ENCODE results near the gene TOMT. TPM values are rescaled to one million over a fixed set of nuclear protein-coding genes. Genes with fewer than 3 reads are reported as not detected.

TOMT gene
- total RNA-seq, 1 experiment from 2014 or later, result not detected

GRCh38 chr11:72083414-72083813 lies 22.3 kb upstream of the TOMT start:
- in situ Hi-C loops (cut with HindIII; ENCODE audit: low pct_unique_long_range_greater_than_20kb, low sequenced_read_pairs), result no loop called here
- no peak for DNase-seq (ENCODE audit: low read depth, low spot score)

- in situ Hi-C loops (cut with HindIII; ENCODE audit: low pct_unique_long_range_greater_than_20kb, low sequenced_read_pairs), result no loop called here
- no peak for DNase-seq (ENCODE audit: low read depth, low spot score)
Measured at GRCh38 chr11:72084076-72084475, 21.6 kb upstream of the TOMT start.

- in situ Hi-C loops (cut with HindIII; ENCODE audit: low pct_unique_long_range_greater_than_20kb, low sequenced_read_pairs), result no loop called here
- DNase-seq (ENCODE audit: low read depth, low spot score), result no peak
Measured at GRCh38 chr11:72084965-72085364, 20.8 kb upstream of the TOMT start.

GRCh38 chr11:72085621-72086351 lies 19.9 kb upstream of the TOMT start:
- in situ Hi-C loops (cut with HindIII; ENCODE audit: low pct_unique_long_range_greater_than_20kb, low sequenced_read_pairs), result no loop called here
- peak; percentile 90 for DNase-seq (ENCODE audit: low read depth, low spot score)

GRCh38 chr11:72088076-72088808 lies 17.5 kb upstream of the TOMT start:
- in situ Hi-C loops (cut with HindIII; ENCODE audit: low pct_unique_long_range_greater_than_20kb, low sequenced_read_pairs), result no loop called here
- DNase-seq (ENCODE audit: low read depth, low spot score), result no peak

- in situ Hi-C loops (cut with HindIII; ENCODE audit: low pct_unique_long_range_greater_than_20kb, low sequenced_read_pairs), result no loop called here
- peak; percentile 95 for DNase-seq (ENCODE audit: low read depth, low spot score)
Measured at GRCh38 chr11:72091292-72091691, 14.4 kb upstream of the TOMT start.

- in situ Hi-C loops (cut with HindIII; ENCODE audit: low pct_unique_long_range_greater_than_20kb, low sequenced_read_pairs), result no loop called here
- DNase-seq (ENCODE audit: low read depth, low spot score), result no peak
Measured at GRCh38 chr11:72098741-72099140, 7.0 kb upstream of the TOMT start.

- in situ Hi-C loops (cut with HindIII; ENCODE audit: low pct_unique_long_range_greater_than_20kb, low sequenced_read_pairs), result loop anchor here (5.0 kb wide), 1 partner anchor 73 kb away; no protein-coding TSS in a partner anchor
- DNase-seq (ENCODE audit: low read depth, low spot score), result no peak
Measured at GRCh38 chr11:72100009-72100408, 5.7 kb upstream of the TOMT start.

- no peak for DNase-seq (ENCODE audit: low read depth, low spot score)
- in situ Hi-C loops (cut with HindIII; ENCODE audit: low pct_unique_long_range_greater_than_20kb, low sequenced_read_pairs), result loop anchor here (5.0 kb wide), 1 partner anchor 73 kb away; no protein-coding TSS in a partner anchor
Measured at GRCh38 chr11:72100462-72100861, 5.3 kb upstream of the TOMT start.

- in situ Hi-C loops (cut with HindIII; ENCODE audit: low pct_unique_long_range_greater_than_20kb, low sequenced_read_pairs), result loop anchor here (5.0 kb wide), 1 partner anchor 75 kb away; no protein-coding TSS in a partner anchor
- DNase-seq (ENCODE audit: low read depth, low spot score), result no peak
Measured at GRCh38 chr11:72102162-72102561, 3.6 kb upstream of the TOMT start.

- in situ Hi-C loops (cut with HindIII; ENCODE audit: low pct_unique_long_range_greater_than_20kb, low sequenced_read_pairs), result loop anchor here (5.0 kb wide), 1 partner anchor 75 kb away; no protein-coding TSS in a partner anchor
Measured at GRCh38 chr11:72102631-72102945, 3.1 kb upstream of the TOMT start.

GRCh38 chr11:72102946-72103753 lies 2.6 kb upstream of the TOMT start, which contains the start of gene LAMTOR1:
Gene LAMTOR1 (minus strand): TSS chr11:72103297. CDS start chr11:72103224, 73 bp downstream.
- DNase-seq (ENCODE audit: low read depth, low spot score), result peak; percentile 100
- in situ Hi-C loops (cut with HindIII; ENCODE audit: low pct_unique_long_range_greater_than_20kb, low sequenced_read_pairs), result loop anchor here (5.0 kb wide), 1 partner anchor 76 kb away; no protein-coding TSS in a partner anchor

More at GRCh38 chr11:72102631-72102945, 3.1 kb upstream of the TOMT start:
- DNase-seq (ENCODE audit: low read depth, low spot score), result no peak

GRCh38 chr11:72103754-72104167 lies 2.0 kb upstream of the TOMT start:
- DNase-seq (ENCODE audit: low read depth, low spot score), result no peak
- in situ Hi-C loops (cut with HindIII; ENCODE audit: low pct_unique_long_range_greater_than_20kb, low sequenced_read_pairs), result loop anchor here (5.0 kb wide), 1 partner anchor 76 kb away; no protein-coding TSS in a partner anchor

GRCh38 chr11:72111300-72112142 lies 5.8 kb downstream of the TOMT start:
- in situ Hi-C loops (cut with HindIII; ENCODE audit: low pct_unique_long_range_greater_than_20kb, low sequenced_read_pairs), result no loop called here

GRCh38 chr11:72112143-72112977 lies 6.6 kb downstream of the TOMT start, which contains the start of gene ANAPC15:
Gene ANAPC15 (minus strand): TSS chr11:72112695. CDS start chr11:72111276, 1,419 bp downstream.
- in situ Hi-C loops (cut with HindIII; ENCODE audit: low pct_unique_long_range_greater_than_20kb, low sequenced_read_pairs), result no loop called here
- DNase-seq (ENCODE audit: low read depth, low spot score), result peak; percentile 100

More at GRCh38 chr11:72111300-72112142, 5.8 kb downstream of the TOMT start:
- no peak for DNase-seq (ENCODE audit: low read depth, low spot score)
